DMS153 (cell line): Measurements from ENCODE around the gene G6PD.
A peak's percentile ranks its signal among the peaks of the same experiment; 100 is the strongest.
"Not testable (repeated sequence)": the region's sequence is repeated elsewhere in the genome, so short reads cannot be mapped to it uniquely, and the experiment has no call there.

Source experiments
- DNase-seq: peaks from one replicate; lab custom pipeline; 2025; lab: John Stamatoyannopoulos, UW

The G6PD gene

GRCh38 chrX:154546354-154547244 is at the start of gene G6PD:
G6PD (minus strand) TSS chrX:154546846; CDS start chrX:154546155, 691 bp downstream.
- peak; percentile 72 for DNase-seq

GRCh38 chrX:154595559-154596249 is 49.1 kb upstream of the G6PD start:
- DNase-seq = no peak

- no peak for DNase-seq
Observed at GRCh38 chrX:154594491-154594890, 47.8 kb upstream of the G6PD start.

- no peak for DNase-seq
Observed at GRCh38 chrX:154593201-154593600, 46.6 kb upstream of the G6PD start.

- DNase-seq = no peak
Observed at GRCh38 chrX:154592505-154592904, 45.9 kb upstream of the G6PD start.

GRCh38 chrX:154590415-154590814 is 43.8 kb upstream of the G6PD start:
- DNase-seq = not testable (repeated sequence)

- not testable (repeated sequence) for DNase-seq
Observed at GRCh38 chrX:154584585-154585183, 38.0 kb upstream of the G6PD start, which contains the start of gene CTAG1A. CTAG1A (plus strand) TSS chrX:154585133; CDS start chrX:154585207, 74 bp downstream.

- not testable (repeated sequence) for DNase-seq
Observed at GRCh38 chrX:154582994-154583393, 36.3 kb upstream of the G6PD start.

- not testable (repeated sequence) for DNase-seq
Observed at GRCh38 chrX:154575076-154575475, 28.4 kb upstream of the G6PD start.

- DNase-seq = not testable (repeated sequence)
Observed at GRCh38 chrX:154573061-154573460, 26.4 kb upstream of the G6PD start.

- not testable (repeated sequence) for DNase-seq
Observed at GRCh38 chrX:154570361-154570760, 23.7 kb upstream of the G6PD start.

- DNase-seq = not testable (repeated sequence)
Observed at GRCh38 chrX:154562295-154562694, 15.6 kb upstream of the G6PD start.

GRCh38 chrX:154560326-154560725 is 13.7 kb upstream of the G6PD start:
- DNase-seq = not testable (repeated sequence)

- not testable (repeated sequence) for DNase-seq
Observed at GRCh38 chrX:154558896-154559295, 12.2 kb upstream of the G6PD start.

GRCh38 chrX:154558060-154558690 is 11.5 kb upstream of the G6PD start:
- DNase-seq = not testable (repeated sequence)

GRCh38 chrX:154552112-154552806 is 5.6 kb upstream of the G6PD start:
- DNase-seq = not testable (repeated sequence)

- no peak for DNase-seq
Observed at GRCh38 chrX:154549766-154550165, 3.1 kb upstream of the G6PD start.

GRCh38 chrX:154548028-154548316 is 1.3 kb upstream of the G6PD start:
- no peak for DNase-seq

GRCh38 chrX:154547245-154548027 is 790 bp upstream of the G6PD start, which contains the start of gene IKBKG:
IKBKG (plus strand) TSS chrX:154547620; CDS start chrX:154552003, 4,383 bp downstream.
- DNase-seq = peak; percentile 84

- DNase-seq = no peak
Observed at GRCh38 chrX:154545673-154546274, 872 bp downstream of the G6PD start.
